Coronary artery (tissue), 2 donors: Measurements from ENCODE around the gene MPLKIP.
"Not testable (repeated sequence)": the region's sequence is repeated elsewhere in the genome, so short reads cannot be mapped to it uniquely, and the experiment has no call there.

Experiments used
- DNase-seq: peaks from one replicate; pipeline ENCODE4 v3.0.0-alpha.2; 2017; ENCODE audit warnings: low spot score
- H3K27ac ChIP-seq, 2 donors: fragments of 200-600 bp; sonication (generic); one replicate each; pipeline ENCODE4 v1.5.1; 2016 to 2019
- H3K4me3 ChIP-seq: fragments of 200-600 bp; sonication (generic); 2 replicates; pipeline ENCODE4 v1.5.1; 2016; ENCODE audit warnings: mild to moderate bottlenecking, moderate library complexity
- CTCF ChIP-seq: fragments of 200-600 bp; sonication (generic); IDR thresholded peaks from one replicate; pipeline ENCODE4 v1.5.1; 2019; ENCODE audit warnings: antibody characterized with exemption

Gene MPLKIP

GRCh38 chr7:40165216-40165615 is 30.8 kb upstream of the MPLKIP start:
- DNase-seq: no peak
- H3K4me3 ChIP-seq: no peak overlapping the region
- H3K27ac ChIP-seq: no peak overlapping the region
- no peak for TF ChIP-seq CTCF

- Histone ChIP-seq H3K4me3 (no peak overlapping the region), H3K27ac (no peak overlapping the region)
- no peak for DNase-seq
- TF ChIP-seq CTCF: no peak
These were observed 28.1 kb upstream of the MPLKIP start for GRCh38 chr7:40162516-40162915.

GRCh38 chr7:40156988-40157387 is 22.6 kb upstream of the MPLKIP start:
- no peak for DNase-seq
- H3K27ac ChIP-seq: no peak overlapping the region
- TF ChIP-seq CTCF: no peak

GRCh38 chr7:40151504-40151903 is 17.1 kb upstream of the MPLKIP start:
- no peak for DNase-seq
- Histone ChIP-seq H3K4me3 (no peak overlapping the region), H3K27ac (no peak overlapping the region)
- TF ChIP-seq CTCF: no peak

More at GRCh38 chr7:40156988-40157387, 22.6 kb upstream of the MPLKIP start:
- H3K4me3 ChIP-seq: no peak overlapping the region

GRCh38 chr7:40148671-40149070 is 14.2 kb upstream of the MPLKIP start:
- TF ChIP-seq CTCF: no peak
- H3K27ac ChIP-seq: no peak overlapping the region
- no peak overlapping the region for H3K4me3 ChIP-seq
- no peak for DNase-seq

- H3K4me3 ChIP-seq, DNase-seq, H3K27ac ChIP-seq: not testable (repeated sequence)
These were observed 13.8 kb upstream of the MPLKIP start for GRCh38 chr7:40148247-40148580.

- no peak overlapping the region for H3K4me3 ChIP-seq
- no peak for DNase-seq
- no peak for TF ChIP-seq CTCF
- no peak overlapping the region for H3K27ac ChIP-seq
These were observed 13.2 kb upstream of the MPLKIP start for GRCh38 chr7:40147371-40148246.

- H3K4me3 ChIP-seq, DNase-seq, H3K27ac ChIP-seq: not testable (repeated sequence)
These were observed 11.2 kb upstream of the MPLKIP start for GRCh38 chr7:40145596-40146130.

GRCh38 chr7:40141916-40142315 is 7.5 kb upstream of the MPLKIP start:
- DNase-seq, H3K4me3 ChIP-seq, H3K27ac ChIP-seq: not testable (repeated sequence)

- not testable (repeated sequence) for H3K27ac ChIP-seq, H3K4me3 ChIP-seq, DNase-seq
These were observed 5.5 kb upstream of the MPLKIP start for GRCh38 chr7:40139891-40140290.
